Measurements from ENCODE around the gene EFCAB6.

The EFCAB6 gene

DNA sequence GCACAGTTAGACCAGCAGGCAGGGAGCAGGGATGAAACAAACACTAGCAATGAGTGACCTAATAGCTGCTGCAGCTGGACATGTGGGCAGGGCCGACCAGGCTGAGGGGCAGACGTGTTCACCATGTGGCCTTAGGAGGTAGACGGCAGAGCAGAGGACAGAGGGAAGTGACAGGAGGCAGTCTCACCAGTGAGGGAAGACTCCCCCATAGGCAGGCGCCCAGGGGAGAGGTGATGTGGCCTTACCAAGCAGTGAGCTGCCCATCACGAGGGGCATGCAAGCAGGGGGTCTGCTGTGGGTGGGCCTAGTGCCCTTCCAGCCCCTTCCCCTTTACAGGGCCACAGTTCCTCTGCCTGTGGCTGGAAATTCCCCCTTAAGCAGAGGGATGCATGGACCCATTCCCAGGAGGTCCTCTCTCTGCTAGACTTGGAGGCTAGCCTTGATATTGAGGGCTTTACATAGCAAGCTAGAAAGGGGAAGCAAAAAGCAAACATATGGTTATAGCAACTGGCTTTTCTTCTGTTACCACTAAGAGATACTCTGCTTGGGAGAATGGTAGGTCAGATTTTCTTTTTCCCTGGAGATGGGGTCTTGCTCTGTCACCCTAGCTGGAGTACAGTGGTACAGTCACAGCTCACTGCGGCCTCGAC is 332.7 kb downstream of the EFCAB6 start:
- ATAC-seq, result no peak
- TF ChIP-seq PPARA (CRISPR knock-in tag; IDR thresholded peaks at IDR 0.05; ENCODE audit: borderline replicate concordance) (no peak), ZNF8 (CRISPR knock-in tag; IDR thresholded peaks at IDR 0.05) (no peak), RARB (CRISPR knock-in tag; IDR thresholded peaks at IDR 0.05) (no peak), CSRNP3 (CRISPR knock-in tag; IDR thresholded peaks at IDR 0.05) (no peak), ESRRG (CRISPR knock-in tag; IDR thresholded peaks at IDR 0.05) (no peak)
- TF ChIP-seq, protein P1, sequence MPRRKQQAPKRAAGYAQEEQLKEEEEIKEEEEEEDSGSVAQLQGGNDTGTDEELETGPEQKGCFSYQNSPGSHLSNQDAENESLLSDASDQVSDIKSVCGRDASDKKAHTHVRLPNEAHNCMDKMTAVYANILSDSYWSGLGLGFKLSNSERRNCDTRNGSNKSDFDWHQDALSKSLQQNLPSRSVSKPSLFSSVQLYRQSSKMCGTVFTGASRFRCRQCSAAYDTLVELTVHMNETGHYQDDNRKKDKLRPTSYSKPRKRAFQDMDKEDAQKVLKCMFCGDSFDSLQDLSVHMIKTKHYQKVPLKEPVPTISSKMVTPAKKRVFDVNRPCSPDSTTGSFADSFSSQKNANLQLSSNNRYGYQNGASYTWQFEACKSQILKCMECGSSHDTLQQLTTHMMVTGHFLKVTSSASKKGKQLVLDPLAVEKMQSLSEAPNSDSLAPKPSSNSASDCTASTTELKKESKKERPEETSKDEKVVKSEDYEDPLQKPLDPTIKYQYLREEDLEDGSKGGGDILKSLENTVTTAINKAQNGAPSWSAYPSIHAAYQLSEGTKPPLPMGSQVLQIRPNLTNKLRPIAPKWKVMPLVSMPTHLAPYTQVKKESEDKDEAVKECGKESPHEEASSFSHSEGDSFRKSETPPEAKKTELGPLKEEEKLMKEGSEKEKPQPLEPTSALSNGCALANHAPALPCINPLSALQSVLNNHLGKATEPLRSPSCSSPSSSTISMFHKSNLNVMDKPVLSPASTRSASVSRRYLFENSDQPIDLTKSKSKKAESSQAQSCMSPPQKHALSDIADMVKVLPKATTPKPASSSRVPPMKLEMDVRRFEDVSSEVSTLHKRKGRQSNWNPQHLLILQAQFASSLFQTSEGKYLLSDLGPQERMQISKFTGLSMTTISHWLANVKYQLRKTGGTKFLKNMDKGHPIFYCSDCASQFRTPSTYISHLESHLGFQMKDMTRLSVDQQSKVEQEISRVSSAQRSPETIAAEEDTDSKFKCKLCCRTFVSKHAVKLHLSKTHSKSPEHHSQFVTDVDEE (CRISPR knock-in tag; IDR thresholded peaks at IDR 0.05), result no peak

Measured in SK-N-SH treated with all-trans-retinoic acid at 6 μM for 48 hours (cell line).